ENCODE results near the gene RBM23.

DNA sequence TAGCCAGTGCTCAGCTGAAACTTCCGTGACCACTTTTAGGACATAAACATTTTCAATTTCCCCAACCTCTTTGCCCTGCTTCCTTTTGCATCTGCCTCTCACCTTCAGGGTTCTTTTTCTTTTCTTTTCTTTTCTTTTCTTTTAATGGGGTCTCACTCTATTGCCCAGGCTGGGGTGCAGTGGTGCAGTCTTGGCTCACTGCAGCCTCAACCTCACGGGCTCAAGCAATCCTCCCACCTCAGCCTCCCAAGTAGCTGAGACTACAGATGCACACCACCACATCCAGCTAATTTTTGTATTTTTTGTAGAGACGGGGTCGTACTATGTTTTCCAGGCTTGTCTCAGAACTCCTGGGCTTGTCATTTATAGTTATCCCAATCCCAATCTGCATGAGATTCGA, 52.1 kb downstream of the RBM23 start:
- TF ChIP-seq, protein P1, sequence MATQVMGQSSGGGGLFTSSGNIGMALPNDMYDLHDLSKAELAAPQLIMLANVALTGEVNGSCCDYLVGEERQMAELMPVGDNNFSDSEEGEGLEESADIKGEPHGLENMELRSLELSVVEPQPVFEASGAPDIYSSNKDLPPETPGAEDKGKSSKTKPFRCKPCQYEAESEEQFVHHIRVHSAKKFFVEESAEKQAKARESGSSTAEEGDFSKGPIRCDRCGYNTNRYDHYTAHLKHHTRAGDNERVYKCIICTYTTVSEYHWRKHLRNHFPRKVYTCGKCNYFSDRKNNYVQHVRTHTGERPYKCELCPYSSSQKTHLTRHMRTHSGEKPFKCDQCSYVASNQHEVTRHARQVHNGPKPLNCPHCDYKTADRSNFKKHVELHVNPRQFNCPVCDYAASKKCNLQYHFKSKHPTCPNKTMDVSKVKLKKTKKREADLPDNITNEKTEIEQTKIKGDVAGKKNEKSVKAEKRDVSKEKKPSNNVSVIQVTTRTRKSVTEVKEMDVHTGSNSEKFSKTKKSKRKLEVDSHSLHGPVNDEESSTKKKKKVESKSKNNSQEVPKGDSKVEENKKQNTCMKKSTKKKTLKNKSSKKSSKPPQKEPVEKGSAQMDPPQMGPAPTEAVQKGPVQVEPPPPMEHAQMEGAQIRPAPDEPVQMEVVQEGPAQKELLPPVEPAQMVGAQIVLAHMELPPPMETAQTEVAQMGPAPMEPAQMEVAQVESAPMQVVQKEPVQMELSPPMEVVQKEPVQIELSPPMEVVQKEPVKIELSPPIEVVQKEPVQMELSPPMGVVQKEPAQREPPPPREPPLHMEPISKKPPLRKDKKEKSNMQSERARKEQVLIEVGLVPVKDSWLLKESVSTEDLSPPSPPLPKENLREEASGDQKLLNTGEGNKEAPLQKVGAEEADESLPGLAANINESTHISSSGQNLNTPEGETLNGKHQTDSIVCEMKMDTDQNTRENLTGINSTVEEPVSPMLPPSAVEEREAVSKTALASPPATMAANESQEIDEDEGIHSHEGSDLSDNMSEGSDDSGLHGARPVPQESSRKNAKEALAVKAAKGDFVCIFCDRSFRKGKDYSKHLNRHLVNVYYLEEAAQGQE (IDR thresholded peaks at IDR 0.05; ENCODE audit: insufficient read depth in 1 of 2, low read depth in 2 of 2, low read length in 2 of 2): no peak
- TF ChIP-seq POLR2AphosphoS5 (IDR thresholded peaks at IDR 0.05; ENCODE audit: low read depth, low read length): no peak

Measured in PFSK-1 (cell line).